ENCODE data around the gene SEZ6. TPM values are rescaled to one million over a fixed set of nuclear protein-coding genes. Genes with fewer than 3 reads are reported as not detected.

The SEZ6 gene
- total RNA-seq, 1 donor from 2014 or later: not detected

DNA sequence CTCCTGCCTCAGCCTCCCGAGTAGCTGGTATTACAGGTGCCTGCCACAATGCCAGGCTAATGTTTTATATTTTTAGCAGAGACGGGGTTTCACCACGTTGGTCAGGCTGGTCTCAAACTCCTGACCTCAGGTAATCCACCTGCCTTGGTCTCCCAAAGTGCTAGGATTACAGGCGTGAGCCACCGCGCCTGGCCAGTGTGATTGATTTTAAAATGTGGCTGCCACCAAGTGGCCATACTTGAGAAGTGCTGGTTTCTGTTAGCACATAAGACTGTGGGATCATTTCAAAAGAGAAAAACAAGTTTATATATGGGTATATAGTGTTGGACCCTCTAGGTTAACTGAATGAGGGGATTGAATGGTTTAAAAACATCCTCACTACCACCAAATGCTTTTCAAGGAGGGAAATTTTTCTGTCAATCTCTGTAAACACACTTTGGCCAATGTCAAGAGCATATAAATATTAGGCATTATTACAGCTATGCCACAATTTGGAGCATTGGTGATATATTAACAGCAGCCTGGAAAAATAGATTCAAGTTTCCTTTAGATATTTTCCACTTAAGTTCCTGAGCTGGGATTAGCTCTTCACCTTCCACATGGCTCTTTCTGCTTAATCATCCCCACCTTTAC lies 89.4 kb downstream of the SEZ6 start:
- Mint-ChIP-seq H3K36me3 (ENCODE audit: low read depth, unreplicated experiment) (peaks cover 45% of the 10 kb centered on the region), H3K9me3 (ENCODE audit: unreplicated experiment) (no peaks in the 10 kb centered on the region), H3K27me3 (ENCODE audit: low read depth, unreplicated experiment) (no peaks in the 10 kb centered on the region), H3K27ac (ENCODE audit: unreplicated experiment) (no peak overlapping the region), H3K4me3 (ENCODE audit: unreplicated experiment) (peak overlapping the region; percentile 54), H3K4me1 (ENCODE audit: low read depth, unreplicated experiment) (no peaks in the 10 kb centered on the region)
- Histone ChIP-seq H3K27me3 (ENCODE audit: insufficient read depth, low read length) (no peaks in the 10 kb centered on the region), H3K36me3 (ENCODE audit: insufficient read depth, low read length) (peaks cover 73% of the 10 kb centered on the region), H3K4me3 (ENCODE audit: insufficient read depth, low read depth, low read length) (no peak overlapping the region), H4K20me1 (ENCODE audit: insufficient read depth, low read length) (peaks cover 89% of the 10 kb centered on the region), H3K4me1 (ENCODE audit: insufficient read depth, low read length) (no peaks in the 10 kb centered on the region), H2AFZ (ENCODE audit: low read depth, low read length) (no peak overlapping the region), H3K4me2 (ENCODE audit: low read length) (no peak overlapping the region), H3K27ac (ENCODE audit: low read depth, low read length) (no peak overlapping the region), H3K9me3 (ENCODE audit: insufficient read depth, low read depth, low read length) (no peaks in the 10 kb centered on the region), H3K79me2 (ENCODE audit: insufficient read depth, low read length) (peaks cover 2% of the 10 kb centered on the region), H3K9ac (ENCODE audit: low read length) (no peak overlapping the region)
- DNase-seq (ENCODE audit: low read depth) (no peak), FAIRE-seq (no peak)
- TF ChIP-seq, protein P1, sequence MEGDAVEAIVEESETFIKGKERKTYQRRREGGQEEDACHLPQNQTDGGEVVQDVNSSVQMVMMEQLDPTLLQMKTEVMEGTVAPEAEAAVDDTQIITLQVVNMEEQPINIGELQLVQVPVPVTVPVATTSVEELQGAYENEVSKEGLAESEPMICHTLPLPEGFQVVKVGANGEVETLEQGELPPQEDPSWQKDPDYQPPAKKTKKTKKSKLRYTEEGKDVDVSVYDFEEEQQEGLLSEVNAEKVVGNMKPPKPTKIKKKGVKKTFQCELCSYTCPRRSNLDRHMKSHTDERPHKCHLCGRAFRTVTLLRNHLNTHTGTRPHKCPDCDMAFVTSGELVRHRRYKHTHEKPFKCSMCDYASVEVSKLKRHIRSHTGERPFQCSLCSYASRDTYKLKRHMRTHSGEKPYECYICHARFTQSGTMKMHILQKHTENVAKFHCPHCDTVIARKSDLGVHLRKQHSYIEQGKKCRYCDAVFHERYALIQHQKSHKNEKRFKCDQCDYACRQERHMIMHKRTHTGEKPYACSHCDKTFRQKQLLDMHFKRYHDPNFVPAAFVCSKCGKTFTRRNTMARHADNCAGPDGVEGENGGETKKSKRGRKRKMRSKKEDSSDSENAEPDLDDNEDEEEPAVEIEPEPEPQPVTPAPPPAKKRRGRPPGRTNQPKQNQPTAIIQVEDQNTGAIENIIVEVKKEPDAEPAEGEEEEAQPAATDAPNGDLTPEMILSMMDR (IDR thresholded peaks at IDR 0.05; ENCODE audit: insufficient read depth, low read depth, low read length): peak; percentile 62
- no peak for TF ChIP-seq EZH2 (IDR thresholded peaks at IDR 0.05; ENCODE audit: insufficient read depth, low read length)

DNA sequence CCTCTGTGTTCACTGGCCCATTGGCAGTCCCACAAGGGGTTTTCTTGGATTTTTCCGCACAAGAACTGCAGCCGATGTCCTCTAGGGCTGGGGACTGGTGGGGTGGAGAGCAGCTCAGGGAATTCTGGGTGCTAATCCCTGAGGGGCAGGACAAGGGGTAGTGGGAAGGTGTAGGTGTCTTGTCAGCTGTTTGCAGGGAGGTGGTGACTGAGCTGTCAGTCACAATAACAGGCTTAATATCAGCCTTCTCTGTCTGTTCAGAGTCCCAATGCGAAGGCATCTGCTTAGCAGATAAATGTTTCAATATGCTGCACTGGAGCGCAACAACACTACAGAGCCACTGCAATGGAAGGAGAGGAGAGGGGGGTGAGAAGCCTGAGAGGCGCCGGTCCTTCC lies 92.9 kb downstream of the SEZ6 start:
- Mint-ChIP-seq H3K27ac (ENCODE audit: unreplicated experiment) (no peak overlapping the region), H3K4me3 (ENCODE audit: unreplicated experiment) (no peak overlapping the region), H3K36me3 (ENCODE audit: low read depth, unreplicated experiment) (peaks cover 46% of the 10 kb centered on the region), H3K27me3 (ENCODE audit: low read depth, unreplicated experiment) (no peaks in the 10 kb centered on the region), H3K9me3 (ENCODE audit: unreplicated experiment) (no peaks in the 10 kb centered on the region), H3K4me1 (ENCODE audit: low read depth, unreplicated experiment) (peaks cover 6% of the 10 kb centered on the region)
- FAIRE-seq: no peak
- Histone ChIP-seq H2AFZ (ENCODE audit: low read depth, low read length) (no peak overlapping the region), H3K79me2 (ENCODE audit: insufficient read depth, low read length) (peaks cover 2% of the 10 kb centered on the region), H3K4me2 (ENCODE audit: low read length) (no peak overlapping the region), H3K4me3 (ENCODE audit: insufficient read depth, low read depth, low read length) (no peak overlapping the region), H3K36me3 (ENCODE audit: insufficient read depth, low read length) (peaks cover 74% of the 10 kb centered on the region), H3K9me3 (ENCODE audit: insufficient read depth, low read depth, low read length) (no peaks in the 10 kb centered on the region), H3K27ac (ENCODE audit: low read depth, low read length) (no peak overlapping the region), H3K27me3 (ENCODE audit: insufficient read depth, low read length) (no peaks in the 10 kb centered on the region), H4K20me1 (ENCODE audit: insufficient read depth, low read length) (peaks cover 90% of the 10 kb centered on the region), H3K4me1 (ENCODE audit: insufficient read depth, low read length) (peaks cover 9% of the 10 kb centered on the region), H3K9ac (ENCODE audit: low read length) (no peak overlapping the region)
- no peak for TF ChIP-seq EZH2 (IDR thresholded peaks at IDR 0.05; ENCODE audit: insufficient read depth, low read length)
- TF ChIP-seq, protein P1 (IDR thresholded peaks at IDR 0.05; ENCODE audit: insufficient read depth, low read depth, low read length): no peak
- no peak for DNase-seq (ENCODE audit: low read depth)

DNA sequence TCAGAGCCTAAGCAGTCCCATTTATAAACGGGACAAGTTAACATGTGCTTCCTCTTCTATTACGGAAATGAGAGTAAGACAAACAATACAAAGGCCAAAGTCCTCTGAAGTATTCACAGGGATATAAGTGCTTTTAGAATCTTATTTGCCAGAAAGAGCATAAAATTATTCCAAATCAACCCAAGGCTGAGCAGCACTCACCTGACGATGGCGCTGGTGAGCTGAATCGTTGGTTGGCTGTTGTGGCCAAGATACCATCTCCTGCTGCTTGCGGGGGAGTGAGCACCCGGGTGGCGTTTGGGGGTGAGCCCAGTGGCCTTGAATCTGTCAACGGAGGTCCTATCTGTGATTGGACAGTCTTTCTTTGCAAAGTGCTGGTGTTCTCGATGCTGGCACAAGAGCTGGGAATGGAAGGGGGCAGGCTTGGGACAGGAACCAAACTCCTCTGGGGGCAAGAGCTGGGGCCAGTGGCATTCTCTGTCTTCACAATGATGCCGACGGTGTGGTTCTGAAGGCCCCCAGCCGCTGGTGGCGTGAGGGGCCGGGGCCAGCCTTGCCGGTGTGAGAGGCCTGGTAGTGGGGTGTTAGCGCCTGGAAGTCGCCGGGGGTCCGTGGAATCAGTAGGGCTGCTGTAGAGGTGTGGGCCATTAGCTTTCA lies 93.4 kb downstream of the SEZ6 start:
- Histone ChIP-seq H3K79me2 (ENCODE audit: insufficient read depth, low read length) (peaks cover 2% of the 10 kb centered on the region), H3K27me3 (ENCODE audit: insufficient read depth, low read length) (no peaks in the 10 kb centered on the region), H3K27ac (ENCODE audit: low read depth, low read length) (no peak overlapping the region), H2AFZ (ENCODE audit: low read depth, low read length) (no peak overlapping the region), H3K9ac (ENCODE audit: low read length) (no peak overlapping the region), H3K9me3 (ENCODE audit: insufficient read depth, low read depth, low read length) (no peaks in the 10 kb centered on the region), H3K4me2 (ENCODE audit: low read length) (no peak overlapping the region), H3K36me3 (ENCODE audit: insufficient read depth, low read length) (peaks cover 74% of the 10 kb centered on the region), H3K4me3 (ENCODE audit: insufficient read depth, low read depth, low read length) (no peak overlapping the region), H3K4me1 (ENCODE audit: insufficient read depth, low read length) (peaks cover 9% of the 10 kb centered on the region), H4K20me1 (ENCODE audit: insufficient read depth, low read length) (peaks cover 90% of the 10 kb centered on the region)
- no peak overlapping the region for H3K27ac Mint-ChIP-seq (ENCODE audit: unreplicated experiment)
- DNase-seq (ENCODE audit: low read depth) (no peak), FAIRE-seq (no peak)
- TF ChIP-seq, protein P1 (IDR thresholded peaks at IDR 0.05; ENCODE audit: insufficient read depth, low read depth, low read length): no peak
- no peak for TF ChIP-seq EZH2 (IDR thresholded peaks at IDR 0.05; ENCODE audit: insufficient read depth, low read length)
- H3K27me3 Mint-ChIP-seq (ENCODE audit: low read depth, unreplicated experiment): no peaks in the 10 kb centered on the region
- no peak overlapping the region for H3K4me3 Mint-ChIP-seq (ENCODE audit: unreplicated experiment)
- peaks cover 8% of the 10 kb centered on the region for H3K4me1 Mint-ChIP-seq (ENCODE audit: low read depth, unreplicated experiment)
- H3K36me3 Mint-ChIP-seq (ENCODE audit: low read depth, unreplicated experiment): peaks cover 49% of the 10 kb centered on the region
- no peaks in the 10 kb centered on the region for H3K9me3 Mint-ChIP-seq (ENCODE audit: unreplicated experiment)
